Transverse colon (tissue), 4 donors: ENCODE measurements around the gene ARAP1.

Experiments
- CTCF ChIP-seq, 5 experiments: fragments of 200-600 bp in 3 of 5; fragments of 450-650 bp in 2 of 5; sonication (generic) in 3 of 5; IDR thresholded peaks; 1 replicate in 2 of 5; 2 replicates in 3 of 5; pipeline ENCODE4 v1.5.1; 2016 to 2017; ENCODE audit warnings: antibody characterized with exemption in 5 of 5, inconsistent platforms in 3 of 5, mild to moderate bottlenecking in 2 of 5, moderate library complexity in 1 of 5
- POLR2A ChIP-seq: fragments of 450-650 bp; IDR thresholded peaks from one replicate; pipeline ENCODE4 v1.6.1; 2016; ENCODE audit warnings: antibody characterized with exemption, mild to moderate bottlenecking, moderate library complexity
- POLR2AphosphoS5 ChIP-seq, 3 donors: sonication (generic); formaldehyde crosslinking; IDR thresholded peaks; one replicate each; pipeline ENCODE4 v1.6.1; 2016; ENCODE audit warnings: antibody characterized with exemption in 3 of 3

- TF ChIP-seq POLR2A (no peak), POLR2AphosphoS5 (IDR thresholded peaks at IDR 0.05) (no peak), CTCF (IDR thresholded peaks at IDR 0.05) (no peak)
Observed at GRCh38 chr11:72669527-72669926, 82.7 kb downstream of the ARAP1 start.
